Cardiac muscle cell (in vitro differentiated cells and primary cell): ENCODE data around the gene ERGIC1. TPM values are rescaled to one million over a fixed set of nuclear protein-coding genes. Genes with fewer than 3 reads are reported as not detected.

Experiments used
- DNase-seq, 2 donors: peaks; one replicate each; pipeline versions ENCODE4 v3.0.0 to v3.0.0-alpha.2; 2010 to 2017; ENCODE audit warnings: low read depth in 1 of 2, low spot score in 1 of 2
- H3K27ac ChIP-seq: fragments of 200-600 bp; sonication (generic); 2 replicates; pipeline ENCODE4 v1.5.1; 2016
- H3K27me3 ChIP-seq: fragments of 200-600 bp; sonication (generic); 2 replicates; pipeline ENCODE4 v1.6.0; 2016; ENCODE audit warnings: control low read depth
- H3K36me3 ChIP-seq: fragments of 200-600 bp; sonication (generic); 2 replicates; pipeline ENCODE4 v1.5.1; 2016; ENCODE audit warnings: control low read depth
- H3K4me1 ChIP-seq: fragments of 200-600 bp; sonication (generic); 2 replicates; pipeline ENCODE4 v1.8.1; 2017; ENCODE audit warnings: low read depth, mild to moderate bottlenecking, mixed run types
- H3K4me3 ChIP-seq: fragments of 200-600 bp; sonication (generic); 2 replicates; pipeline ENCODE4 v1.5.1; 2016; ENCODE audit warnings: mild to moderate bottlenecking
- H3K9me3 ChIP-seq: fragments of 200-600 bp; sonication (generic); 2 replicates; pipeline ENCODE4 v1.5.1; 2017; ENCODE audit warnings: low read depth, mild to moderate bottlenecking, control low read depth
- CTCF ChIP-seq: IDR thresholded peaks from 2 replicates; pipeline ENCODE4 v1.5.1; 2012; ENCODE audit warnings: low read depth, mild to moderate bottlenecking, low read length
- polyA plus RNA-seq: library from polyadenylated mRNA; unstranded; fragments of >200 nt; fragmentation: Nextera tagmentation; extraction: Ambion mirVana; gene quantifications from 2 replicates; pipeline ENCODE4 v1.2.1, GENCODE V29; 2016
- total RNA-seq: library from RNA; depleted of rRNA; stranded (reverse); fragments of >200 nt; gene quantifications from 2 replicates; pipeline ENCODE4 v1.2.3, GENCODE V29; 2016

ERGIC1 gene
- total and polyA plus RNA-seq, 2 experiments from 2014 or later = 15.4 to 77.3 TPM

GRCh38 chr5:172925336-172925948 lies 91.4 kb downstream of the ERGIC1 start:
- Histone ChIP-seq H3K36me3 (no peaks in the 10 kb centered on the region), H3K27me3 (no peaks in the 10 kb centered on the region), H3K9me3 (no peaks in the 10 kb centered on the region), H3K27ac (no peak overlapping the region), H3K4me1 (no peaks in the 10 kb centered on the region), H3K4me3 (no peak overlapping the region)
- no peak for TF ChIP-seq CTCF
- DNase-seq = no peak

DNA sequence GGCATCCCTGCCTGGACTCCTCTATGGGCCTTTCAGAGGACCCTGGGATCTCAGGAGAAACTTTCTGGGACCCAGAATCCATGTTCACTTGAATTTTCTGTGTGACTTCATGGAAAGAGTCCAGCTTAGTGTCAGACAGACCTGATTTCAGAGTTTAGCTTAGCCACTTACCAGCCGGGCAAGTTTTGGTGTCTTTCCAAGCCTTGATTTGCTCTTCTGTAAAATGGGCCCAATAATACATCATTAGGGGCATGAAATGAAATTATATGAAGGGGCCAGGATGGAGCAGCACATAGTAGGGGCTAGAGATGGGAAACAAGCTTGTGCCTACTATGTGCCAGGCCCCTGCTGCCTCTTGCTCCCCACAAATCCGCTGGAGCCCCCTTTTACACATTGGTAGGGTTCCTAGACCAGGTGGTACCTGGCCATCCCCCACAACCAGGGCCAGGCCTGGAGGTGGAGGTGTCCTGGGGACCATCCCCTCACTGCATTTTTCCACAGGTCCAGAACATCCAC lies 92.0 kb downstream of the ERGIC1 start:
- Histone ChIP-seq H3K36me3 (no peaks in the 10 kb centered on the region), H3K9me3 (no peaks in the 10 kb centered on the region), H3K27ac (no peak overlapping the region), H3K4me3 (no peak overlapping the region), H3K4me1 (no peaks in the 10 kb centered on the region), H3K27me3 (no peaks in the 10 kb centered on the region)
- no peak for TF ChIP-seq CTCF
- no peak for DNase-seq

GRCh38 chr5:172926796-172927195 lies 92.7 kb downstream of the ERGIC1 start:
- DNase-seq = no peak
- no peak for TF ChIP-seq CTCF
- no peaks in the 10 kb centered on the region for H3K9me3 ChIP-seq
- no peaks in the 10 kb centered on the region for H3K36me3 ChIP-seq
- H3K27ac ChIP-seq = no peak overlapping the region
- no peaks in the 10 kb centered on the region for H3K27me3 ChIP-seq
- H3K4me3 ChIP-seq = no peak overlapping the region
- no peaks in the 10 kb centered on the region for H3K4me1 ChIP-seq

- Histone ChIP-seq H3K4me1 (no peaks in the 10 kb centered on the region), H3K4me3 (no peak overlapping the region), H3K36me3 (no peaks in the 10 kb centered on the region), H3K27me3 (no peaks in the 10 kb centered on the region), H3K27ac (no peak overlapping the region), H3K9me3 (no peaks in the 10 kb centered on the region)
- peak in 1 of 2 donors; percentile 49 for DNase-seq
- no peak for TF ChIP-seq CTCF
These were observed 95.4 kb downstream of the ERGIC1 start for GRCh38 chr5:172929371-172929838.

- H3K9me3 ChIP-seq = no peaks in the 10 kb centered on the region
- H3K27me3 ChIP-seq = no peaks in the 10 kb centered on the region
- peak in 1 of 2 donors; percentile 84 for DNase-seq
- H3K4me1 ChIP-seq = no peaks in the 10 kb centered on the region
- no peak for TF ChIP-seq CTCF
- no peak overlapping the region for H3K4me3 ChIP-seq
- H3K27ac ChIP-seq = no peak overlapping the region
- no peaks in the 10 kb centered on the region for H3K36me3 ChIP-seq
These were observed 97.0 kb downstream of the ERGIC1 start for GRCh38 chr5:172931001-172931536.
